C4-2B (cell line): ENCODE data around the gene CARD14.

ENCODE experiments used
- H3K27ac ChIP-seq: fragments of 450-650 bp; 2 replicates; pipeline ENCODE4 v1.5.1; 2017
- ZFX ChIP-seq: fragments of 450-650 bp; IDR thresholded peaks from 2 replicates; pipeline ENCODE4 v1.6.1; 2017
- TF ChIP-seq, protein P1 (sequence below): fragments of 450-650 bp; conservative IDR thresholded peaks from 2 replicates; pipeline ENCODE4 v1.5.1; 2017; ENCODE audit warnings: mild to moderate bottlenecking

The CARD14 gene

GRCh38 chr17:80126449-80126715, 43.4 kb upstream of the CARD14 start:
- H3K27ac ChIP-seq, result no peak overlapping the region
- TF ChIP-seq, protein P1, sequence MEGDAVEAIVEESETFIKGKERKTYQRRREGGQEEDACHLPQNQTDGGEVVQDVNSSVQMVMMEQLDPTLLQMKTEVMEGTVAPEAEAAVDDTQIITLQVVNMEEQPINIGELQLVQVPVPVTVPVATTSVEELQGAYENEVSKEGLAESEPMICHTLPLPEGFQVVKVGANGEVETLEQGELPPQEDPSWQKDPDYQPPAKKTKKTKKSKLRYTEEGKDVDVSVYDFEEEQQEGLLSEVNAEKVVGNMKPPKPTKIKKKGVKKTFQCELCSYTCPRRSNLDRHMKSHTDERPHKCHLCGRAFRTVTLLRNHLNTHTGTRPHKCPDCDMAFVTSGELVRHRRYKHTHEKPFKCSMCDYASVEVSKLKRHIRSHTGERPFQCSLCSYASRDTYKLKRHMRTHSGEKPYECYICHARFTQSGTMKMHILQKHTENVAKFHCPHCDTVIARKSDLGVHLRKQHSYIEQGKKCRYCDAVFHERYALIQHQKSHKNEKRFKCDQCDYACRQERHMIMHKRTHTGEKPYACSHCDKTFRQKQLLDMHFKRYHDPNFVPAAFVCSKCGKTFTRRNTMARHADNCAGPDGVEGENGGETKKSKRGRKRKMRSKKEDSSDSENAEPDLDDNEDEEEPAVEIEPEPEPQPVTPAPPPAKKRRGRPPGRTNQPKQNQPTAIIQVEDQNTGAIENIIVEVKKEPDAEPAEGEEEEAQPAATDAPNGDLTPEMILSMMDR, result no peak
- TF ChIP-seq ZFX, result no peak

- TF ChIP-seq, protein P1, result no peak
- no peak for TF ChIP-seq ZFX
- no peak overlapping the region; the same call in 1 of the 2 replicates for H3K27ac ChIP-seq
Measured at GRCh38 chr17:80129006-80129565, 40.7 kb upstream of the CARD14 start.

DNA sequence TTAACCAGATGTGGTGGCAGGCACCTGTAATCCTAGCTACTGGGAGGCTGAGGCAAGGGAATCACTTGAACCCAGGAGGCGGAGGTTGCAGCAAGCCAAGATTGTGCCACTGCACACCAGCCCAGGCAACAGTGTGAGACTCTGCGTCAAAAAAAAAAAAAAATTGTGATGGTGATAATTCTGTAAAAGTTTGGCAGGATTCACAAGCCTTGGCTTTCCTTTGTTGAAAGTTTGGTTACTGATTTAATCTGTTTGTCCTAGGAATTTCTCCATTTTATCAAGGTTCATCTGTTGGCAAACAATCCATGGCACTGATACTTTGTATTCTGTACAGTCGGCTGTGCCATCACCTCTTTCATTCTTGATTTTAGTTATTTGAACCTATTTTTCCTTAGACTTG, 38.8 kb upstream of the CARD14 start:
- peak overlapping the region; percentile 58 for H3K27ac ChIP-seq
- no peak for TF ChIP-seq ZFX
- TF ChIP-seq, protein P1, result no peak

- TF ChIP-seq ZFX, result no peak
- TF ChIP-seq, protein P1, result no peak
Measured at GRCh38 chr17:80132906-80133625, 36.8 kb upstream of the CARD14 start.

DNA sequence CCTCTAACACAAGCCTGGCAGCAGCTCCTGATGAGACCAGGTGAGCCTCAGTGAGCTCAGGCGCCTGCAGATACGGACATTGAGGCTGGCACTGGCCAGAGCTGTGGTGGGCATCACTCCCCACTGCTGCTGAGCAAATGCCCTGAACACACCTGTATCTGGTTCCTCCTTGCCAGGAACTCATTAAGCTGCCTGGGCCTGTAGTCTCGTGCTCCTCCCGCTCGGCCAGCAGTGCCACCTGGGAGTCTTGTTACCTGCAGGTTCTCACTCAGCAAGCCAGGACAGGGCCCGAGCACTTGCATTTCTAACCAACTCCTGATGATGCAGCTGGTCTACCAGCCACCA, 36.2 kb upstream of the CARD14 start:
- H3K27ac ChIP-seq, result peak overlapping the region; percentile 1; the same call in 1 of the 2 replicates
- TF ChIP-seq, protein P1, result no peak
- TF ChIP-seq ZFX, result no peak

More at GRCh38 chr17:80132906-80133625, 36.8 kb upstream of the CARD14 start:
- H3K27ac ChIP-seq, result peak overlapping the region; percentile 1

- no peak overlapping the region for H3K27ac ChIP-seq
- TF ChIP-seq, protein P1, result no peak
- no peak for TF ChIP-seq ZFX
Measured at GRCh38 chr17:80137131-80137530, 32.7 kb upstream of the CARD14 start.

DNA sequence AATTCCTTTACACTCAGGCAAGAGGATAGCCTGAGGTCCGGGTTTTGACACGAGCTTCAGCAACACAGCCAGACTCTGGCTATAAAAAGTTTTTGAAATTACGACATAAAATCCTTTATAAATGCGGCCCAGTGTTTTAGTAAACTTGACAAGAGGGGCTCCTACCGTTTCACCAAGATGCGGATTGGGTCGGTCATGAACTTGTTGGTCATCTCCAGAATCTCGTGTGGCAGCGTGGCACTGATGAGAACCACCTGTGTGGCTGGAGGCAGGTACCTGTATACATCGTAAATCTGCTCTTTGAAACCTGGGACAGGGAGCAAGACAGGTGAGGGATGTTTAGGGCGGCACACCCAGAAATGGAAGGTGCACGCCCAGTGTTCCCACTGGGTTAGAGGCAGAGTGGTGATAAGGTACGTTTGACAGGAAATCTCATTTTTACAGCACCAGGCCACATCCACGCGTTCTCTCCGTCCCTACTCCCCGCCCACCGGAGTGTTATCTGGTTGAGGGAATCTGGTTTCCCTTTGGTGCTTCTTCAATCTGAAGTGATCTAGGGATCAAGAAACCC, 30.9 kb upstream of the CARD14 start:
- no peak for TF ChIP-seq ZFX
- TF ChIP-seq, protein P1, result no peak
- no peak overlapping the region for H3K27ac ChIP-seq
